Natural killer cell (primary cell): ENCODE measurements around the gene GPC1. TPM values are rescaled to one million over a fixed set of nuclear protein-coding genes. Genes with fewer than 3 reads are reported as not detected.

Source experiments
- ATAC-seq, 3 donors: fragments of 150-1000 bp in 2 of 3; fragments of 200-7000 bp in 1 of 3; cut with Tn5 transposase; 1 replicate in 1 of 3; 2 replicates in 2 of 3; pipeline ENCODE4 v1.10.0; 2021; ENCODE audit warnings: mild to moderate bottlenecking in 2 of 3, moderate library complexity in 2 of 3
- DNase-seq, 2 donors: peaks; one replicate each; pipeline versions ENCODE4 v3.0.0 to v3.0.0-alpha.2; 2013 to 2021; ENCODE audit warnings: mixed read lengths in 1 of 2
- H3K27ac ChIP-seq: one replicate; pipeline ENCODE4 v1.5.1; 2013; ENCODE audit warnings: mild to moderate bottlenecking, low read length
- H3K27me3 ChIP-seq: one replicate; pipeline ENCODE4 v1.6.1; 2013; ENCODE audit warnings: low read length; ENCODE audit not compliant: control insufficient read depth, insufficient read depth
- H3K36me3 ChIP-seq: one replicate; pipeline ENCODE4 v1.6.1; 2013; ENCODE audit warnings: low read length; ENCODE audit not compliant: control insufficient read depth, insufficient read depth
- H3K4me1 ChIP-seq: one replicate; pipeline ENCODE4 v1.6.1; 2013; ENCODE audit warnings: low read length; ENCODE audit not compliant: control insufficient read depth, insufficient read depth
- H3K4me3 ChIP-seq: one replicate; pipeline ENCODE4 v1.5.1; 2013; ENCODE audit warnings: low read length
- H3K9me3 ChIP-seq: one replicate; pipeline ENCODE4 v1.6.1; 2013; ENCODE audit warnings: low read length; ENCODE audit not compliant: control insufficient read depth, insufficient read depth
- H3K27ac Mint-ChIP-seq, 2 donors: one replicate each; pipeline ENCODE4 v1.8.0; 2022; ENCODE audit warnings: mild to moderate bottlenecking in 2 of 2, mixed read lengths in 2 of 2, moderate library complexity in 1 of 2
- H3K27me3 Mint-ChIP-seq, 2 donors: one replicate each; pipeline ENCODE4 v1.8.0; 2022; ENCODE audit warnings: low read depth in 2 of 2, mixed read lengths in 2 of 2
- H3K36me3 Mint-ChIP-seq: one replicate; pipeline ENCODE4 v1.8.0; 2022; ENCODE audit warnings: mixed read lengths
- H3K4me1 Mint-ChIP-seq, 2 donors: one replicate each; pipeline ENCODE4 v1.8.0; 2022; ENCODE audit warnings: mixed read lengths in 2 of 2
- H3K4me3 Mint-ChIP-seq: one replicate; pipeline ENCODE4 v1.8.0; 2022; ENCODE audit warnings: mild to moderate bottlenecking, moderate library complexity, mixed read lengths
- H3K9me3 Mint-ChIP-seq, 2 donors: one replicate each; pipeline ENCODE4 v1.8.0; 2022; ENCODE audit warnings: mixed read lengths in 2 of 2
- WGBS: methylation state at CpG from one replicate; pipeline ENCODE4 v1.1.7; 2013; ENCODE audit warnings: missing lambda C conversion rate; ENCODE audit not compliant: insufficient coverage; 5-methylcytosine and 5-hydroxymethylcytosine counted together
- intact Hi-C: fragments of 100-400 bp; cut with micrococcal nuclease; formaldehyde crosslinking; loops from one replicate; pipeline ENCODE4 v1.14.2; 2022
- total RNA-seq, 4 donors: library from RNA; stranded (reverse); fragments of 120-200 nt in 1 of 4; gene quantifications; one replicate each; pipeline versions ENCODE4 v1.2.3 to v1.2.4, GENCODE V29; 2013 to 2022
- TF ChIP-seq, protein P1 (sequence below): fragments of 200-600 bp; IDR thresholded peaks from one replicate; pipeline ENCODE4 v1.8.0; 2022; ENCODE audit warnings: antibody characterized with exemption

GPC1 gene
- total RNA-seq, 3 donors from 2014 or later (not counting 1 experiment from before 2014, with no cell fraction given): 0.79 to 1.4 (median 0.94) TPM

- H3K27ac Mint-ChIP-seq: no peak overlapping the region
- no peak overlapping the region for H3K4me3 ChIP-seq
- DNase-seq: no peak
- H3K9me3 Mint-ChIP-seq: no peaks in the 10 kb centered on the region
- no peaks in the 10 kb centered on the region for H3K36me3 Mint-ChIP-seq
- no peaks in the 10 kb centered on the region for H3K4me1 Mint-ChIP-seq
- H3K9me3 ChIP-seq: peaks cover 14% of the 10 kb centered on the region
- TF ChIP-seq, protein P1, sequence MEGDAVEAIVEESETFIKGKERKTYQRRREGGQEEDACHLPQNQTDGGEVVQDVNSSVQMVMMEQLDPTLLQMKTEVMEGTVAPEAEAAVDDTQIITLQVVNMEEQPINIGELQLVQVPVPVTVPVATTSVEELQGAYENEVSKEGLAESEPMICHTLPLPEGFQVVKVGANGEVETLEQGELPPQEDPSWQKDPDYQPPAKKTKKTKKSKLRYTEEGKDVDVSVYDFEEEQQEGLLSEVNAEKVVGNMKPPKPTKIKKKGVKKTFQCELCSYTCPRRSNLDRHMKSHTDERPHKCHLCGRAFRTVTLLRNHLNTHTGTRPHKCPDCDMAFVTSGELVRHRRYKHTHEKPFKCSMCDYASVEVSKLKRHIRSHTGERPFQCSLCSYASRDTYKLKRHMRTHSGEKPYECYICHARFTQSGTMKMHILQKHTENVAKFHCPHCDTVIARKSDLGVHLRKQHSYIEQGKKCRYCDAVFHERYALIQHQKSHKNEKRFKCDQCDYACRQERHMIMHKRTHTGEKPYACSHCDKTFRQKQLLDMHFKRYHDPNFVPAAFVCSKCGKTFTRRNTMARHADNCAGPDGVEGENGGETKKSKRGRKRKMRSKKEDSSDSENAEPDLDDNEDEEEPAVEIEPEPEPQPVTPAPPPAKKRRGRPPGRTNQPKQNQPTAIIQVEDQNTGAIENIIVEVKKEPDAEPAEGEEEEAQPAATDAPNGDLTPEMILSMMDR: no peak
- H3K4me1 ChIP-seq: no peaks in the 10 kb centered on the region
- H3K27me3 Mint-ChIP-seq: peaks cover 0 to 12% of the 10 kb centered on the region in 2 donors
- 86% methylated on average over 5 of the region's 6 CpGs for WGBS
- ATAC-seq: no peak
- no peak overlapping the region for H3K27ac ChIP-seq
- no peaks in the 10 kb centered on the region for H3K27me3 ChIP-seq
- no peaks in the 10 kb centered on the region for H3K36me3 ChIP-seq
- H3K4me3 Mint-ChIP-seq: no peak overlapping the region
- intact Hi-C loops: no loop called here
These were observed 12.7 kb upstream of the GPC1 start for GRCh38 chr2:240422658-240423329.

- ATAC-seq (no peak), DNase-seq (peak in 1 of 2 donors; percentile 8)
- Mint-ChIP-seq H3K4me3 (no peak overlapping the region), H3K27ac (no peak overlapping the region), H3K9me3 (no peaks in the 10 kb centered on the region), H3K36me3 (no peaks in the 10 kb centered on the region), H3K4me1 (no peaks in the 10 kb centered on the region), H3K27me3 (peaks cover 0 to 19% of the 10 kb centered on the region in 2 donors)
- 85% methylated on average over 17 of the region's 17 CpGs for WGBS
- TF ChIP-seq, protein P1: no peak
- peaks cover 13% of the 10 kb centered on the region for H3K9me3 ChIP-seq
- intact Hi-C loops: no loop called here
- H3K36me3 ChIP-seq: no peaks in the 10 kb centered on the region
- no peak overlapping the region for H3K4me3 ChIP-seq
- no peak overlapping the region for H3K27ac ChIP-seq
- no peaks in the 10 kb centered on the region for H3K27me3 ChIP-seq
- no peaks in the 10 kb centered on the region for H3K4me1 ChIP-seq
These were observed 11.7 kb upstream of the GPC1 start for GRCh38 chr2:240423788-240424191.

GRCh38 chr2:240424341-240425235 lies 10.9 kb upstream of the GPC1 start:
- Mint-ChIP-seq H3K27ac (no peak overlapping the region), H3K9me3 (no peaks in the 10 kb centered on the region), H3K4me3 (no peak overlapping the region), H3K27me3 (peaks cover 0 to 19% of the 10 kb centered on the region in 2 donors), H3K36me3 (no peaks in the 10 kb centered on the region), H3K4me1 (no peaks in the 10 kb centered on the region)
- no peaks in the 10 kb centered on the region for H3K27me3 ChIP-seq
- TF ChIP-seq, protein P1: no peak
- ATAC-seq: no peak
- DNase-seq: peak in 1 of 2 donors; percentile 11
- H3K9me3 ChIP-seq: peaks cover 7% of the 10 kb centered on the region
- no peak overlapping the region for H3K4me3 ChIP-seq
- 85% methylated on average over 29 of the region's 29 CpGs for WGBS
- no peaks in the 10 kb centered on the region for H3K36me3 ChIP-seq
- H3K27ac ChIP-seq: no peak overlapping the region
- H3K4me1 ChIP-seq: no peaks in the 10 kb centered on the region
- intact Hi-C loops: no loop called here
